H1 (cell line): ENCODE results near the gene RABGAP1. TPM values are rescaled to one million over a fixed set of nuclear protein-coding genes. Genes with fewer than 3 reads are reported as not detected.

Source experiments
- E2F6 ChIP-seq: IDR thresholded peaks from 2 replicates; pipeline ENCODE4 v1.6.1; 2012; ENCODE audit warnings: inconsistent platforms
- EP300 ChIP-seq, 2 experiments: IDR thresholded peaks; 1 replicate in 1 of 2; 2 replicates in 1 of 2; pipeline ENCODE4 v1.6.1; 2011 to 2012; ENCODE audit warnings: low read depth in 2 of 2, low read length in 2 of 2, mild to moderate bottlenecking in 2 of 2, borderline replicate concordance in 1 of 2, inconsistent platforms in 1 of 2, moderate library complexity in 1 of 2
- POLR2AphosphoS5 ChIP-seq: IDR thresholded peaks from 2 replicates; pipeline ENCODE4 v1.6.1; 2011; ENCODE audit warnings: low read depth, low read length
- polyA plus RNA-seq, 7 experiments: library from polyadenylated mRNA; depleted of rRNA in 3 of 7; stranded (reverse) in 5 of 7; unstranded in 2 of 7; fragments of >200 nt in 5 of 7; fragments of 200-250 nt in 2 of 7; gene quantifications; 1 replicate in 5 of 7; 2 replicates in 1 of 7; 4 replicates in 1 of 7; pipeline versions ENCODE4 v1.2.1 to v1.2.3, GENCODE V29; 2011 to 2013; ENCODE audit warnings: missing spikeins in 2 of 7, mixed read lengths in 2 of 7
- total RNA-seq: library from RNA; stranded (reverse); fragmentation: NEBNext Ultra II Directional; extraction: Animal tissue kit (Norgen Biotek cat#: 25700); gene quantifications from 2 replicates; pipeline ENCODE4 v1.2.1, GENCODE V29; 2021

Gene RABGAP1
- total and polyA plus RNA-seq, 2 of the 8 experiments (the other 6 are each of a cell fraction or from before 2014, with no cell fraction given) = 15.7 to 38.3 TPM

- TF ChIP-seq EP300 (IDR thresholded peaks at IDR 0.05; ENCODE audit: borderline replicate concordance in 1 of 2, low read depth in 2 of 2, low read length in 2 of 2) (no peak), E2F6 (no peak), POLR2AphosphoS5 (no peak)
These were observed 45.2 kb downstream of the RABGAP1 start (continued) for GRCh38 chr9:122986010-122986409.
